HEK293T (cell line): Measurements from ENCODE around the gene NDUFA8.

Experiments used
- CTCF ChIA-PET: fragments of 350-600 bp; formaldehyde crosslinking; extraction: SDS; loops from one replicate; lab custom pipeline; 2021; ENCODE audit warnings: antibody characterized with exemption, inconsistent platforms; lab: Yijun Ruan, JAX
- POLR2A ChIA-PET: fragments of 350-600 bp; formaldehyde crosslinking; extraction: SDS; loops from one replicate; lab custom pipeline; 2020; ENCODE audit warnings: antibody characterized with exemption, inconsistent platforms; lab: Yijun Ruan, JAX
- DNase-seq: peaks from one replicate; pipeline ENCODE4 v3.0.0; 2012; ENCODE audit warnings: mixed read lengths; ENCODE audit errors: extremely low spot score
- ARNT ChIP-seq: fragments of 450-650 bp; IDR thresholded peaks from 2 replicates; pipeline ENCODE4 v1.6.1; 2017; ENCODE audit warnings: mild to moderate bottlenecking
- BHLHE40 ChIP-seq: fragments of 450-650 bp; IDR thresholded peaks from 2 replicates; pipeline ENCODE4 v1.6.1; 2016; ENCODE audit warnings: mild to moderate bottlenecking, moderate library complexity, borderline replicate concordance
- CTBP1 ChIP-seq: fragments of 450-650 bp; IDR thresholded peaks from 2 replicates; pipeline ENCODE4 v1.6.1; 2016; ENCODE audit warnings: borderline replicate concordance
- ELF4 ChIP-seq: fragments of 450-650 bp; IDR thresholded peaks from 2 replicates; pipeline ENCODE4 v1.6.1; 2017; ENCODE audit warnings: antibody characterized with exemption
- FOXA1 ChIP-seq: fragments of 450-650 bp; IDR thresholded peaks from 2 replicates; pipeline ENCODE4 v1.6.1; 2016; ENCODE audit warnings: mild to moderate bottlenecking
- FOXK2 ChIP-seq: fragments of 450-650 bp; IDR thresholded peaks from 2 replicates; pipeline ENCODE4 v1.6.1; 2016; ENCODE audit warnings: mild to moderate bottlenecking
- FOXM1 ChIP-seq: fragments of 450-650 bp; IDR thresholded peaks from 2 replicates; pipeline ENCODE4 v1.6.1; 2017; ENCODE audit warnings: mild to moderate bottlenecking, borderline replicate concordance
- HDGF ChIP-seq: fragments of 450-650 bp; IDR thresholded peaks from 2 replicates; pipeline ENCODE4 v1.6.1; 2017; ENCODE audit warnings: antibody characterized with exemption, borderline replicate concordance
- L3MBTL2 ChIP-seq: fragments of 450-650 bp; conservative IDR thresholded peaks from 2 replicates; pipeline ENCODE4 v1.6.1; 2016; ENCODE audit warnings: mild to moderate bottlenecking
- LEF1 ChIP-seq: fragments of 450-650 bp; IDR thresholded peaks from 2 replicates; pipeline ENCODE4 v1.6.1; 2017; ENCODE audit warnings: mild to moderate bottlenecking, borderline replicate concordance
- NFRKB ChIP-seq: fragments of 450-650 bp; IDR thresholded peaks from 2 replicates; pipeline ENCODE4 v1.6.1; 2016; ENCODE audit warnings: mild to moderate bottlenecking, moderate library complexity
- SP1 ChIP-seq: fragments of 450-650 bp; IDR thresholded peaks from 2 replicates; pipeline ENCODE4 v1.6.1; 2017
- SUZ12 ChIP-seq: fragments of 450-650 bp; IDR thresholded peaks from 2 replicates; pipeline ENCODE4 v1.6.1; 2016; ENCODE audit warnings: mild to moderate bottlenecking
- TARDBP ChIP-seq: fragments of 450-650 bp; IDR thresholded peaks from 2 replicates; pipeline ENCODE4 v1.6.1; 2016
- ZNF384 ChIP-seq: fragments of 450-650 bp; IDR thresholded peaks from 2 replicates; pipeline ENCODE4 v1.6.1; 2016
- TF ChIP-seq, protein P1 (sequence below): fragments of 450-650 bp; IDR thresholded peaks from 2 replicates; pipeline ENCODE4 v1.6.1; 2016

The NDUFA8 gene

DNA sequence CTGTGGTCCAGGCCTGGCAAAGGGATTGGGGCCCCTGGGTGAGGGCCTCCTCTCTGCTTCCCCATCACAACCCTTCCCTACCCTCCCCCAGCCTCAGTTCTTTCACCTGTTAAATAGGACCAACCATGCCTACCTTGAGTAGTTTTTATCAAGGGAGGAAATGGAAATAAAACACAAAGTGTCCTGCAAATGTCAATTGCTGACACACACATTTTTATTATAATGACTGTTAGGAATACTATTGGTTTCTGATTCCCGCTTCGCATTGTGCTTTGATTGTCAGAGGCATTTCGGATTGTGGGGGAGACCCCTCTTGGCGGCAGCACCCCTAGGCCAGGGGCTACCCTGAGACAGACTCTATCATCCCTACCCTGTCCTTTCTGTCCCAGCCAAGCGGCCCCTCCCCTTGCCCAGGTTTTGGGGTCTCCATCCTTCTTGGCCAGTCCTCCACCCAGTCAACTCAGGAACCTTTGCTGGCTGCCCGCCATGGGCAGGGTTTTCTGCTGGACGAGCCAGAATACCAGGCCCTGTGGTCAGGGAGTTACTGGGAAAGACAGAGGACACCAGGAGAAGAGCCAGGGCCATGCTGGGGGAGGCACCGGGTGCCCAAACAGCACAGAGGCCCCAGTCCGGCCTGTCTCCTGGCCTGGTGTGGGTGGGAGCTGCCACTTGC is 48.0 kb downstream of the NDUFA8 start:
- ChIA-PET CTCF (no interaction called here), POLR2A (no interaction called here)
- DNase-seq: no peak
- TF ChIP-seq NFRKB (no peak), L3MBTL2 (no peak), ZNF384 (no peak), BHLHE40 (no peak), SUZ12 (no peak), ARNT (no peak)

- TF ChIP-seq ZNF384 (no peak), LEF1 (no peak), BHLHE40 (no peak), FOXK2 (no peak), FOXA1 (no peak)
- ChIA-PET CTCF (interaction anchor here (4.5 kb wide), 1 partner anchor 12 kb away, joined by 20 read pairs; no protein-coding TSS in a partner anchor), POLR2A (no interaction called here)
These were observed 49.3 kb downstream of the NDUFA8 start for GRCh38 chr9:122110100-122110833.

GRCh38 chr9:122109035-122109813 is 50.4 kb downstream of the NDUFA8 start:
- no peak for TF ChIP-seq FOXA1
- no peak for TF ChIP-seq HDGF
- TF ChIP-seq FOXM1: no peak
- TF ChIP-seq L3MBTL2: no peak
- no peak for TF ChIP-seq ELF4
- TF ChIP-seq BHLHE40: no peak
- no peak for TF ChIP-seq NFRKB
- TF ChIP-seq ZNF384: no peak
- no peak for TF ChIP-seq SUZ12
- TF ChIP-seq LEF1: no peak
- TF ChIP-seq FOXK2: no peak
- TF ChIP-seq, protein P1, sequence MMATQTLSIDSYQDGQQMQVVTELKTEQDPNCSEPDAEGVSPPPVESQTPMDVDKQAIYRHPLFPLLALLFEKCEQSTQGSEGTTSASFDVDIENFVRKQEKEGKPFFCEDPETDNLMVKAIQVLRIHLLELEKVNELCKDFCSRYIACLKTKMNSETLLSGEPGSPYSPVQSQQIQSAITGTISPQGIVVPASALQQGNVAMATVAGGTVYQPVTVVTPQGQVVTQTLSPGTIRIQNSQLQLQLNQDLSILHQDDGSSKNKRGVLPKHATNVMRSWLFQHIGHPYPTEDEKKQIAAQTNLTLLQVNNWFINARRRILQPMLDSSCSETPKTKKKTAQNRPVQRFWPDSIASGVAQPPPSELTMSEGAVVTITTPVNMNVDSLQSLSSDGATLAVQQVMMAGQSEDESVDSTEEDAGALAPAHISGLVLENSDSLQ: no peak
- no peak for TF ChIP-seq CTBP1
- POLR2A ChIA-PET: no interaction called here
- CTCF ChIA-PET: interaction anchor here (1.4 to 4.5 kb wide), 2 partner anchors 11 to 14 kb away, joined by 5 to 20 read pairs; no protein-coding TSS in a partner anchor
- DNase-seq: no peak

More at GRCh38 chr9:122110100-122110833, 49.3 kb downstream of the NDUFA8 start:
- DNase-seq: no peak

DNA sequence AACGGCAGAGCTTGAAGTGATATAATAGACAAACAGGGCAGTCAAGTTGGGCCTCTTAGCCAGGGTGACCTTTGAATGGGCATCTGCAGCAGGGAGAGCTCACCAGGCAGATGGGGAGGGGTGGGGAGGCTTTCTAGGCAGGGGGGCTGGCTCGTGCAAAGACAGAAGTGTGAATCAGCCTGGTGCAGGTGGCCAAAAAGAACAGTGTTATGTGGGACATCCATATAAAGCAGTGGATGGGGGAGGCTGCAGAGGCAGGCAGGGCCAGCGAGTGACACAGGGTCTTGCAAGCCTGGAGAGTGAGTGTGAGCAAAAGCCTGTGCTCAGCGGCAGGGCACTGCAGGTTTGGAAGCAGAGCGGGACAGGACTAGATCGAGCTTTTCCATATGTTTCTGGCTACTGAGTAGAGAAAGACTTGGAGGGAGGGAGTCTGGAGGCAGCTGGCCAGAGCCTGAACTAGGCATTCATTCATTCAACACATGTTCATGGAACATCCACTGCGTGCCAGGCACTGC is 52.2 kb downstream of the NDUFA8 start:
- POLR2A ChIA-PET: no interaction called here
- TF ChIP-seq SP1 (no peak), BHLHE40 (no peak), FOXM1 (no peak), CTBP1 (no peak), HDGF (no peak), SUZ12 (no peak), FOXK2 (no peak), ARNT (no peak), ZNF384 (no peak), NFRKB (no peak), LEF1 (no peak), TARDBP (no peak)
- TF ChIP-seq, protein P1: no peak
- CTCF ChIA-PET: interaction anchor here (0.9 to 4.5 kb wide), 2 partner anchors 9 to 243 kb away, joined by 3 to 20 read pairs; no protein-coding TSS in a partner anchor
- no peak for DNase-seq

DNA sequence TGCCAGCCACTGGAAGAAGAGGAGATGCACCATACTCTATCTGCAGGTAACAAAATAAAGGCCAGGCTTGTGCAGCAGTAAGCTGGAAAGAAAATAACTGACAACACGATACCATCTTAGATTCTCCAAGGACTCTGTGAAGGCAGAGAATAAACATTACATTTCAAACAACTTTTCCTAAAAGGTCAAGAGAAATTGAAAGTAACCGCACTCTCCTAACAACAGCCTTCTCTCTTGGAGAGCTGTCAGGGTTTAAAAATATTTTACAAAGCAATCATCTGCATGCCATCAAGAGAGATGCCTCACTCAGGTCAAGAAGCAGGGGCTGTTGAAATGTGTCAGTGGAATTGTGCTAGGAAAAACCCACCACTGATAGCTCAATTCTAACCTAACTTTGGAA is 53.0 kb downstream of the NDUFA8 start:
- DNase-seq: no peak
- ChIA-PET CTCF (interaction anchor here (0.9 to 4.5 kb wide), 3 partner anchors 8 to 244 kb away, joined by 3 to 20 read pairs (median 4); no protein-coding TSS in a partner anchor), POLR2A (no interaction called here)
- TF ChIP-seq CTBP1 (no peak), HDGF (no peak), ELF4 (no peak), NFRKB (no peak), SUZ12 (no peak), ARNT (no peak), FOXM1 (no peak), BHLHE40 (no peak), L3MBTL2 (no peak), ZNF384 (no peak), TARDBP (no peak), LEF1 (no peak), SP1 (no peak), FOXK2 (no peak), FOXA1 (no peak)
- TF ChIP-seq, protein P1: no peak
